ENCODE data around the gene FBXW11. TPM values are rescaled to one million over a fixed set of nuclear protein-coding genes. Genes with fewer than 3 reads are reported as not detected.

Gene FBXW11
- total RNA-seq, 4 donors from 2014 or later, result 41.1 to 49.7 (median 43.0) TPM

DNA sequence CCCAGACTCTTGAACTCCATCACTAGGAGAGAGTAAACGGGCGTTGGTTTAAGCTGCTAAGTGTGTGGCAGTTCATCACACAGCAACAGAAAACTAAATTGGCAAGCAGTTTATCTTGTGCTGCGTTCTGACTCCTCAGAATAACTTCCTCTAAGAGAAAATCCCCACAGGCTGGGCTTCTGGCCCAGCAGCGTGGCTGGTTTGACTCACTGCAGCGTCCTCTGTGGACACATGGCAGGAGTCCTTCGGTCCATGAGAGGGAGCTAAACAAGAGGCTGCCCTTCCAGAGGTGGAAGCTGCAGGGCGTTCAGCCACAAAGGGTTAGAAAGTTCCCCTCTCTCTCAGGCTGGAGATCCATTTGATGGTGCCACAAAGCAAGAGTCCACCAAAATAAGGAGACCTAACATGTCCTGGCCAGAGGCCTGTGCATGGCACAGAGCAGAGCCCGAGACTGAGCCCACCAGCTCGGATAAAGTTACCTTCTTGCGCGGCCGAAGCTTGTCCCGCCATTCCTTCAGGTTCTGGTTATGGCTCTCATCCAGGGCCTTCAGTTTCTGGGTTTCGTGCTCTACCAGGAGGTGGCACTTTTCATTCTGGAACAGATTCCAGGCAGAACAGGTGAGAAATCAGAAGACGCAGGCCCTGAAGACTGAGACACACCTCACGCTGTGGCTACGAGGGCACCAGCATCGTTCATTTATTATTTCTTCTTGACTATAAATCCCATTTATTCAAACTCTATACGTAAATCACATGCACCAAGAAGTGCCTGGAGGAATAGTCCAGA lies 46.2 kb upstream of the FBXW11 start:
- TF ChIP-seq POLR2AphosphoS5 (IDR thresholded peaks at IDR 0.05), result no peak
- TF ChIP-seq POLR2A (IDR thresholded peaks at IDR 0.05), result no peak
- TF ChIP-seq EP300 (IDR thresholded peaks at IDR 0.05), result no peak
- Histone ChIP-seq H3K4me3 (no peak overlapping the region), H3K4me1 (peaks cover 4% of the 10 kb centered on the region), H3K27me3 (no peaks in the 10 kb centered on the region), H3K36me3 (peaks cover 55% of the 10 kb centered on the region), H3K9me3 (no peaks in the 10 kb centered on the region), H3K27ac (no peak overlapping the region)
- DNase-seq (ENCODE audit: low spot score in 2 of 2), result no peak
- whole genome bisulfite sequencing, result 76% methylated on average over 17 of the region's 19 CpGs

DNA sequence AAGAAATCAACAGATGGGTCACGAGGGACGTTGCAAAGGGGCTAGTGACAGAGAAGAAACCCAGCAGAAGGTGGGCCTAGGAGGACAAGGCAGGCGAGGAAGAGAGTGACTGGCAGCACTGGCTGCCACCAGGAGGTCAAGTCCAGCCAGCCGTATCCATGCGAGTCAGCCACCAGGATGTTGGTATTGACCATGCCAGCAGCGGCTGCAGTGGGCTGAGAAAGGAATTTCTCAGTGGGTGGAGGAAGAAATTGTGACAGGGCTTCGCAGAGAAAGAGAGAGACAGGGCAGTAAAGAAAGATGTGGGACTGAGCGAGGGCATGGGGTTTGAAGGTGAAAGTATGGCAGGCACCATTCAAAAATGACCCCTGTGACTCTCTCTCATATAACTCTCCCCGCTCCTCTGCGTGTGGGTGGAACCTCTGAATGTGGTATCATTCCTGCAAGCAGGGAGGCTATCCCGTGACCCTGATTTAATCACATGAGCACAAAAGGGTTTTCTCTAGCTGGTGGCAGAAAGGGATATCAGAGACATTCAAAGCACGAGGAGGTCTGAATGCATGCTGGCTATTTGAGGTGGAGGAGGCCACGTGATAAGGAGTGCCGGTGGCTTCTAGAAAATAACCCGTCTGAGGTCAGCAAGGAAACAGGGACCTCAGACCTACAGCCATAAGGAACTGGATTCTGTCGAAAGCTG lies 45.4 kb upstream of the FBXW11 start:
- peaks cover 48% of the 10 kb centered on the region for H3K36me3 ChIP-seq
- TF ChIP-seq EP300 (IDR thresholded peaks at IDR 0.05) (no peak), POLR2A (IDR thresholded peaks at IDR 0.05) (no peak), POLR2AphosphoS5 (IDR thresholded peaks at IDR 0.05) (no peak)
- TF ChIP-seq, protein P1, sequence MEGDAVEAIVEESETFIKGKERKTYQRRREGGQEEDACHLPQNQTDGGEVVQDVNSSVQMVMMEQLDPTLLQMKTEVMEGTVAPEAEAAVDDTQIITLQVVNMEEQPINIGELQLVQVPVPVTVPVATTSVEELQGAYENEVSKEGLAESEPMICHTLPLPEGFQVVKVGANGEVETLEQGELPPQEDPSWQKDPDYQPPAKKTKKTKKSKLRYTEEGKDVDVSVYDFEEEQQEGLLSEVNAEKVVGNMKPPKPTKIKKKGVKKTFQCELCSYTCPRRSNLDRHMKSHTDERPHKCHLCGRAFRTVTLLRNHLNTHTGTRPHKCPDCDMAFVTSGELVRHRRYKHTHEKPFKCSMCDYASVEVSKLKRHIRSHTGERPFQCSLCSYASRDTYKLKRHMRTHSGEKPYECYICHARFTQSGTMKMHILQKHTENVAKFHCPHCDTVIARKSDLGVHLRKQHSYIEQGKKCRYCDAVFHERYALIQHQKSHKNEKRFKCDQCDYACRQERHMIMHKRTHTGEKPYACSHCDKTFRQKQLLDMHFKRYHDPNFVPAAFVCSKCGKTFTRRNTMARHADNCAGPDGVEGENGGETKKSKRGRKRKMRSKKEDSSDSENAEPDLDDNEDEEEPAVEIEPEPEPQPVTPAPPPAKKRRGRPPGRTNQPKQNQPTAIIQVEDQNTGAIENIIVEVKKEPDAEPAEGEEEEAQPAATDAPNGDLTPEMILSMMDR (IDR thresholded peaks at IDR 0.05), result no peak
- 88% methylated on average over 16 of the region's 16 CpGs for WGBS

DNA sequence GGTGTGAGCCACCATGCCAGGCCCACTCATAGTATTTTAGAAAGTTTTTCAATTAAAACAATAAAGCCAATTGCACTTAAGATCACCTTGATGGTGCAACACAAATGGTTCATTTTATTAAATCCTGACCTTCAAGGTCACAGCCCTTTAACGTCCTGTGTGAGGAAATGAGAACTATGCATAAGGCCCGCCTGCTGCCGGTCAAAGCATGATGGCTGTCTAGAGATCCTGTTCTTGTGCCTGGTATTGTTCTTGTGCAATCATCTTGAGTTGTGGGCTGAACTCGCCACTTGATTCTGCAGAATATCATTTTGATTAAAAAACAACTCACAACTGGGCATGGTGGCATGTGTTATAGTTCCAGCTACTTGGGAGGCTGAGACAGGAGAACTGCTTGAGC lies 43.6 kb upstream of the FBXW11 start:
- Histone ChIP-seq H3K4me1 (peaks cover 4% of the 10 kb centered on the region), H3K4me3 (no peak overlapping the region), H3K27ac (no peak overlapping the region), H3K27me3 (no peaks in the 10 kb centered on the region), H3K36me3 (peaks cover 42% of the 10 kb centered on the region), H3K9me3 (no peaks in the 10 kb centered on the region)
- 90% methylated on average over 4 of the region's 4 CpGs for WGBS
- DNase-seq (ENCODE audit: low spot score in 2 of 2), result no peak
- TF ChIP-seq EP300 (IDR thresholded peaks at IDR 0.05), result no peak
- TF ChIP-seq POLR2AphosphoS5 (IDR thresholded peaks at IDR 0.05), result no peak
- TF ChIP-seq, protein P1 (IDR thresholded peaks at IDR 0.05), result no peak
- TF ChIP-seq POLR2A (IDR thresholded peaks at IDR 0.05), result no peak

More for the DNA sequence above, 45.4 kb upstream of the FBXW11 start:
- Histone ChIP-seq H3K9me3 (no peaks in the 10 kb centered on the region), H3K27ac (no peak overlapping the region), H3K4me3 (no peak overlapping the region), H3K4me1 (peaks cover 4% of the 10 kb centered on the region), H3K27me3 (no peaks in the 10 kb centered on the region)
- DNase-seq (ENCODE audit: low spot score in 2 of 2), result no peak

DNA sequence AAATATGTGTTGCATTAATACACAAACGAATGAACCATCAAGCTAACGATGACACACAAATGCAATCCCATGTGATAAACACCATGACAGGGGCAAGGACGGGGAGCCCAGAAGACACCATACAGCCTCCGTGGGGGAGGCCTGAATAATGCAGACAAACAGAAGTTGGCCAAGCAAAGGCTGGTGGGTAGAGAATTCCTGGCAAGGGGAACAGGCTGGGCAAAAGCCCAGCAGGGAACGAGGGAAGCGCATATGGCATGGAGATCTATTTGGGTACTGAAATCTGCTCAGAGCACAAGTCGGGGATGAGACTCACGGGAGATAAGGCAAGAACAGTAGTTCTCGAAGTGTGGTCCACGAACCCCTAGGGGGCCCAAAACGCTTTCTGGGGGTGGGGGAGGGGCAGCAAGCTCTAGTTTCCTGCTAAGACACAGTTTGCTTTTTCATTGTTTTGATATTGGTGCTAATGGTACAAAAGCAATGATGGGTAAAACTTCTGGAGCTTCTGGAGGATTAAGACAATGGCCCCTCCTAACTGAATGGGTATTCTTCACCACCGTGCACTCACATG lies 42.9 kb upstream of the FBXW11 start:
- H3K36me3 ChIP-seq, result peaks cover 37% of the 10 kb centered on the region
- H3K4me1 ChIP-seq, result peaks cover 5% of the 10 kb centered on the region
- 84% methylated on average over 12 of the region's 12 CpGs for WGBS
- no peaks in the 10 kb centered on the region for H3K9me3 ChIP-seq
- no peak overlapping the region for H3K4me3 ChIP-seq
- no peak for DNase-seq (ENCODE audit: low spot score in 2 of 2)
- no peak for TF ChIP-seq EP300 (IDR thresholded peaks at IDR 0.05)
- TF ChIP-seq, protein P1 (IDR thresholded peaks at IDR 0.05), result no peak
- TF ChIP-seq POLR2AphosphoS5 (IDR thresholded peaks at IDR 0.05), result no peak
- no peak for TF ChIP-seq POLR2A (IDR thresholded peaks at IDR 0.05)
- H3K27me3 ChIP-seq, result no peaks in the 10 kb centered on the region
- H3K27ac ChIP-seq, result no peak overlapping the region

DNA sequence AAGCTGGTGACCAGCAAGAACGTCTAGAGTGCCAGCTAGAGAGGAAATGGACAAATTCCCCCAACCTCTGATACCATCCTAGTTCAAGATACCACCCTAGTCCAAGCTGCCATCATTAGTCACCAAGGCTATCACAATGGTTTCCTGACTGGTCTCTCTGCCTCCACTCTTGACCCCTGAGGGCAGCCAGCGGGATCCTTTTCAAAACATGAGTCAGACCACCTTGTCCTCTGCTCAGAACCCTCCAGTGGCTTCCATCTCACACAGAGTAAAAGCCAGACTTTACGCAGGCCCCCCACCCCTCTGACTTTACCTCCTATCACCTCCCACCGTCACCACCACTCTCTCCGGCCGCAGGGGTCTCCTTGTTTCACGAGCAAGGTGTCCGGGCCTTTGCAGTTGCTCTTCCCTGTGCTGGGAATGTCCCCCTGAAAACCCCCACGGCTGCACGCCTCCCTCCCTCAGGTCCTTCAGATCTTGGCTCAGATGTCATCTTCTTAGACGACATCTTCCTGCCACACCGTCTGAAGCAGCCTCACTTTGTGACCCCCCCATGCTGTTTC lies 42.2 kb upstream of the FBXW11 start:
- Histone ChIP-seq H3K9me3 (no peaks in the 10 kb centered on the region), H3K4me1 (peaks cover 12% of the 10 kb centered on the region), H3K36me3 (peaks cover 37% of the 10 kb centered on the region), H3K4me3 (no peak overlapping the region), H3K27me3 (no peaks in the 10 kb centered on the region), H3K27ac (no peak overlapping the region)
- WGBS, result 94% methylated on average over 12 of the region's 12 CpGs
- TF ChIP-seq, protein P1 (IDR thresholded peaks at IDR 0.05), result no peak
- no peak for TF ChIP-seq POLR2AphosphoS5 (IDR thresholded peaks at IDR 0.05)
- no peak for TF ChIP-seq EP300 (IDR thresholded peaks at IDR 0.05)
- TF ChIP-seq POLR2A (IDR thresholded peaks at IDR 0.05), result no peak
- DNase-seq (ENCODE audit: low spot score in 2 of 2), result no peak

All from suprapubic skin (tissue), 4 donors.